ENCODE measurements around the gene PTX3.

GRCh38 chr3:157459706-157460105 lies 23.1 kb downstream of the PTX3 start:
- TF ChIP-seq POLR2A (IDR thresholded peaks at IDR 0.05): no peak
- TF ChIP-seq CTCF (IDR thresholded peaks at IDR 0.05): no peak
